H1 (cell line): ENCODE measurements around the gene FOXN3. TPM values are rescaled to one million over a fixed set of nuclear protein-coding genes. Genes with fewer than 3 reads are reported as not detected.

ENCODE experiments used
- BACH1 ChIP-seq: IDR thresholded peaks from 2 replicates; pipeline ENCODE4 v1.6.1; 2012; ENCODE audit warnings: low read length, improper control_type of control experiment
- BRCA1 ChIP-seq: IDR thresholded peaks from 2 replicates; pipeline ENCODE4 v1.6.1; 2012; ENCODE audit warnings: low read depth, low read length, improper control_type of control experiment
- CHD7 ChIP-seq: fragments of 300-600 bp; sonication (generic); IDR thresholded peaks from 2 replicates; pipeline ENCODE4 v1.7.1; 2012; ENCODE audit warnings: low read length, moderate library complexity, mild to moderate bottlenecking, inconsistent platforms; ENCODE audit not compliant: insufficient replicate concordance
- CREB1 ChIP-seq: IDR thresholded peaks from 2 replicates; pipeline ENCODE4 v1.6.1; 2012; ENCODE audit warnings: inconsistent platforms
- CTBP2 ChIP-seq: IDR thresholded peaks from 2 replicates; pipeline ENCODE4 v1.7.0; 2011; ENCODE audit warnings: borderline replicate concordance, mild to moderate bottlenecking, moderate library complexity, mixed read lengths, low read length; ENCODE audit not compliant: insufficient read depth, insufficient read length
- GTF2F1 ChIP-seq: IDR thresholded peaks from 2 replicates; pipeline ENCODE4 v1.6.1; 2012; ENCODE audit warnings: low read depth, low read length, improper control_type of control experiment, borderline replicate concordance
- HDAC6 ChIP-seq: IDR thresholded peaks from one replicate; pipeline ENCODE4 v1.7.1; 2012; ENCODE audit warnings: low read depth, mild to moderate bottlenecking, inconsistent platforms, low read length, moderate library complexity
- POLR2A ChIP-seq, 2 experiments: IDR thresholded peaks; 1 replicate in 1 of 2; 2 replicates in 1 of 2; pipeline ENCODE4 v1.6.1; 2011; ENCODE audit warnings: low read depth in 2 of 2, low read length in 2 of 2, mild to moderate bottlenecking in 2 of 2; ENCODE audit errors: control extremely low read depth in 1 of 2
- RFX5 ChIP-seq: IDR thresholded peaks from 2 replicates; pipeline ENCODE4 v1.6.1; 2011; ENCODE audit warnings: low read depth, low read length, improper control_type of control experiment, borderline replicate concordance
- SAP30 ChIP-seq: fragments of 300-600 bp; sonication (generic); IDR thresholded peaks from 2 replicates; pipeline ENCODE4 v1.7.1; 2012; ENCODE audit warnings: low read length, moderate library complexity, mild to moderate bottlenecking, inconsistent platforms; ENCODE audit not compliant: insufficient read depth, insufficient replicate concordance
- SIN3A ChIP-seq, 2 experiments: IDR thresholded peaks in 1 of 2; conservative IDR thresholded peaks in 1 of 2; 2 replicates each; pipeline ENCODE4 v1.6.1; 2011 to 2012; ENCODE audit warnings: low read length in 2 of 2, improper control_type of control experiment in 1 of 2, low read depth in 1 of 2, mild to moderate bottlenecking in 1 of 2
- TAF1 ChIP-seq: IDR thresholded peaks from 2 replicates; pipeline ENCODE4 v1.6.1; 2011; ENCODE audit warnings: mild to moderate bottlenecking, low read depth, low read length
- polyA plus RNA-seq, 7 experiments: library from polyadenylated mRNA; depleted of rRNA in 3 of 7; stranded (reverse) in 5 of 7; unstranded in 2 of 7; fragments of >200 nt in 5 of 7; fragments of 200-250 nt in 2 of 7; gene quantifications; 1 replicate in 5 of 7; 2 replicates in 1 of 7; 4 replicates in 1 of 7; pipeline versions ENCODE4 v1.2.1 to v1.2.3, GENCODE V29; 2011 to 2013; ENCODE audit warnings: missing spikeins in 2 of 7, mixed read lengths in 2 of 7
- total RNA-seq: library from RNA; stranded (reverse); fragmentation: NEBNext Ultra II Directional; extraction: Animal tissue kit (Norgen Biotek cat#: 25700); gene quantifications from 2 replicates; pipeline ENCODE4 v1.2.1, GENCODE V29; 2021

Gene FOXN3
- total and polyA plus RNA-seq, 2 of the 8 experiments (the other 6 are each of a cell fraction or from before 2014, with no cell fraction given): 52.6 to 178 TPM

GRCh38 chr14:89428173-89428523 lies 11.1 kb upstream of the FOXN3 start (continued):
- no peak for TF ChIP-seq CHD7
- no peak for TF ChIP-seq GTF2F1
- no peak for TF ChIP-seq SIN3A (conservative IDR thresholded peaks at IDR 0.05 in 1 of 2, IDR thresholded peaks at IDR 0.05 in 1 of 2; ENCODE audit: low read depth in 1 of 2, low read length in 2 of 2)
- no peak for TF ChIP-seq HDAC6
- TF ChIP-seq POLR2A (IDR thresholded peaks at IDR 0.05; ENCODE audit: control extremely low read depth in 1 of 2, low read depth in 2 of 2, low read length in 2 of 2): no peak
- TF ChIP-seq BRCA1: no peak
- no peak for TF ChIP-seq RFX5
- TF ChIP-seq CREB1: no peak
- no peak for TF ChIP-seq BACH1
- TF ChIP-seq SAP30: no peak
- TF ChIP-seq TAF1: no peak
- no peak for TF ChIP-seq CTBP2
